Endodermal cell (in vitro differentiated cells): ENCODE measurements around the gene GABBR1. TPM values are rescaled to one million over a fixed set of nuclear protein-coding genes. Genes with fewer than 3 reads are reported as not detected.

Source experiments
- DNase-seq: peaks from one replicate; pipeline ENCODE4 v3.0.0-alpha.2; 2017
- H3K27ac ChIP-seq: 2 replicates; pipeline ENCODE4 v1.5.1; 2013; ENCODE audit warnings: mild to moderate bottlenecking, low read depth, low read length, moderate library complexity
- H3K27me3 ChIP-seq: 2 replicates; pipeline ENCODE4 v1.6.1; 2013; ENCODE audit warnings: mild to moderate bottlenecking, low read length, moderate library complexity; ENCODE audit not compliant: insufficient read depth, control insufficient read depth, poor library complexity, severe bottlenecking
- H3K36me3 ChIP-seq: 2 replicates; pipeline ENCODE4 v1.7.0; 2013; ENCODE audit warnings: mild to moderate bottlenecking, low read length, moderate library complexity; ENCODE audit not compliant: control insufficient read depth, insufficient read depth
- H3K4me1 ChIP-seq: one replicate; pipeline ENCODE4 v1.7.0; 2013; ENCODE audit warnings: low read length; ENCODE audit not compliant: control insufficient read depth, insufficient read depth
- H3K4me3 ChIP-seq: 2 replicates; pipeline ENCODE4 v1.5.1; 2013; ENCODE audit warnings: mild to moderate bottlenecking, low read length, moderate library complexity
- H3K9ac ChIP-seq: 2 replicates; pipeline ENCODE4 v1.6.1; 2013; ENCODE audit warnings: mild to moderate bottlenecking, low read length, moderate library complexity; ENCODE audit not compliant: poor library complexity, severe bottlenecking; ENCODE audit errors: extremely low read depth
- H3K9me3 ChIP-seq: 2 replicates; pipeline ENCODE4 v1.6.1; 2013; ENCODE audit warnings: mild to moderate bottlenecking, low read length, moderate library complexity; ENCODE audit not compliant: control insufficient read depth
- H3K27ac Mint-ChIP-seq: 2 replicates; pipeline ENCODE4 v1.8.0; 2020; ENCODE audit warnings: mixed read lengths
- H3K27me3 Mint-ChIP-seq: 2 replicates; pipeline ENCODE4 v1.8.0; 2021; ENCODE audit warnings: mild to moderate bottlenecking, mixed read lengths; ENCODE audit not compliant: insufficient read depth
- H3K36me3 Mint-ChIP-seq: 2 replicates; pipeline ENCODE4 v1.8.0; 2020; ENCODE audit warnings: low read depth, mixed read lengths
- H3K4me1 Mint-ChIP-seq: 2 replicates; pipeline ENCODE4 v1.8.0; 2020; ENCODE audit warnings: mixed read lengths
- H3K4me3 Mint-ChIP-seq: 2 replicates; pipeline ENCODE4 v1.8.0; 2020; ENCODE audit warnings: mild to moderate bottlenecking, moderate library complexity, mixed read lengths
- H3K9me3 Mint-ChIP-seq: 2 replicates; pipeline ENCODE4 v1.8.0; 2020; ENCODE audit warnings: mild to moderate bottlenecking, mixed read lengths
- WGBS, 2 experiments: methylation state at CpG; one replicate each; pipeline versions ENCODE4 v1.1.5 to v1.1.7; 2013; ENCODE audit warnings: missing lambda C conversion rate in 2 of 2, mixed read lengths in 1 of 2; ENCODE audit not compliant: insufficient coverage in 1 of 2, insufficient read length in 1 of 2; 5-methylcytosine and 5-hydroxymethylcytosine counted together
- total RNA-seq, 2 donors: library from RNA; stranded (reverse); fragmentation: NEBNext Ultra II Directional in 1 of 2; extraction: Animal tissue kit (Norgen Biotek cat#: 25700) in 1 of 2; gene quantifications; 2 replicates in 1 of 2; 3 replicates in 1 of 2; pipeline ENCODE4 v1.2.1, GENCODE V29; 2021
- TF ChIP-seq, protein P1 (sequence below): fragments of 200-600 bp; sonication (generic); conservative IDR thresholded peaks from 2 replicates; pipeline ENCODE4 v1.5.0; 2021; ENCODE audit warnings: antibody characterized with exemption, mild to moderate bottlenecking

The GABBR1 gene
- total RNA-seq, 2 donors from 2014 or later: 81.8 to 99.1 TPM

DNA sequence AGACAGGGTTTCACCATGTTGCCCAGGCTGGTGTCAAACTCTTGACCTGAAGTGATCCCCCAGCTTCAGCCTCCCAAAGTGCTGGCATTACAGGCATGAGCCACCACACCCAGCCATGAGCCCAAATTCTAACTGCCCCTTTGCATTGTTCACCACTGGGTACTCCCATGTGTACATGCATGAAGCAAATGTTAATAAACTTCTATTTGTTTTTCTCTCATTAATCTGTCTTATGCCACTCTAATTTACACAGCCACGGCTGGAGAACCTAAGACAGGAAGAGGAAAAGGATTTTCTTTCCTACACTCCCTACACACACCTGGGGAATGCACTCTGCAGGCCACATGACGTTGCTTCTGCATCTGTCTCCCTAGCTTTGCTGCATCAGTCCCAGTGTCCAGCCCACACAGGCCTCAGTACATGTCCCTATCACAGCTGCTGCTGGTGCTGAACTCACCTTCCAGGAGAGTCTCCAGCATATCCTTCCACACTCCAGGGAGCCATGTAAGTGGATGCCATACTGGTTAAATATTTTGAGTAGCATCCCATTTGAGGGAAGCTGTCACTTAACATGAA lies 34.7 kb downstream of the GABBR1 start:
- H3K36me3 Mint-ChIP-seq: peaks cover 27% of the 10 kb centered on the region
- Histone ChIP-seq H3K9ac (no peak overlapping the region), H3K4me1 (no peaks in the 10 kb centered on the region), H3K36me3 (peaks cover 26% of the 10 kb centered on the region), H3K4me3 (no peak overlapping the region), H3K27me3 (no peaks in the 10 kb centered on the region), H3K9me3 (no peaks in the 10 kb centered on the region), H3K27ac (no peak overlapping the region)
- no peak for DNase-seq
- WGBS, 2 experiments: 91 to 100% methylated on average over 1 to 2 of the region's 2 CpGs
- H3K27ac Mint-ChIP-seq: no peak overlapping the region
- H3K9me3 Mint-ChIP-seq: no peaks in the 10 kb centered on the region
- H3K4me3 Mint-ChIP-seq: no peak overlapping the region
- H3K4me1 Mint-ChIP-seq: no peaks in the 10 kb centered on the region
- TF ChIP-seq, protein P1, sequence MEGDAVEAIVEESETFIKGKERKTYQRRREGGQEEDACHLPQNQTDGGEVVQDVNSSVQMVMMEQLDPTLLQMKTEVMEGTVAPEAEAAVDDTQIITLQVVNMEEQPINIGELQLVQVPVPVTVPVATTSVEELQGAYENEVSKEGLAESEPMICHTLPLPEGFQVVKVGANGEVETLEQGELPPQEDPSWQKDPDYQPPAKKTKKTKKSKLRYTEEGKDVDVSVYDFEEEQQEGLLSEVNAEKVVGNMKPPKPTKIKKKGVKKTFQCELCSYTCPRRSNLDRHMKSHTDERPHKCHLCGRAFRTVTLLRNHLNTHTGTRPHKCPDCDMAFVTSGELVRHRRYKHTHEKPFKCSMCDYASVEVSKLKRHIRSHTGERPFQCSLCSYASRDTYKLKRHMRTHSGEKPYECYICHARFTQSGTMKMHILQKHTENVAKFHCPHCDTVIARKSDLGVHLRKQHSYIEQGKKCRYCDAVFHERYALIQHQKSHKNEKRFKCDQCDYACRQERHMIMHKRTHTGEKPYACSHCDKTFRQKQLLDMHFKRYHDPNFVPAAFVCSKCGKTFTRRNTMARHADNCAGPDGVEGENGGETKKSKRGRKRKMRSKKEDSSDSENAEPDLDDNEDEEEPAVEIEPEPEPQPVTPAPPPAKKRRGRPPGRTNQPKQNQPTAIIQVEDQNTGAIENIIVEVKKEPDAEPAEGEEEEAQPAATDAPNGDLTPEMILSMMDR: no peak
- no peaks in the 10 kb centered on the region for H3K27me3 Mint-ChIP-seq

DNA sequence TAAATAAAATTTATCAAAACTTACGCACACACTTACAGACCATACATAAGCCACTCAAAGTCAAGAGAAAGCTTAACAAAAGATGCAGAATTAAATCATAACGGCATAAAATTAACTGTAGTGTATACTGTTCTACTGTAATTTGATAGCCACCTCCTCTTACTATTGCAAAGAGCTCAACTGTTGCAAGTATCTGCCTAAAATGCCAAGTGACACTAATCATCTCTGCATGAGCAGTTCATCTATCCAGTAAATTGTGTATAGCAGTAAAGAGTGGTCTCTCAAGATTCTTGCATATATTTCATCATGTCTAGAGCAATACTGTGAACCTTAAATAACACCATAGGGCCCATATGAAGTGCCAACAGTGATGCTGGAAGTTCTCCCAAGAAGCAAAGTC lies 35.8 kb downstream of the GABBR1 start:
- H3K27me3 Mint-ChIP-seq: no peaks in the 10 kb centered on the region
- Histone ChIP-seq H3K27ac (no peak overlapping the region), H3K9ac (no peak overlapping the region), H3K4me1 (no peaks in the 10 kb centered on the region), H3K4me3 (no peak overlapping the region), H3K36me3 (peaks cover 20% of the 10 kb centered on the region), H3K27me3 (no peaks in the 10 kb centered on the region), H3K9me3 (no peaks in the 10 kb centered on the region)
- WGBS, 2 experiments: 100% methylated on average over 2 of the region's 2 CpGs; no CpG with 5 or more reads in 1 of the 2 experiments
- no peak overlapping the region for H3K27ac Mint-ChIP-seq
- peaks cover 18% of the 10 kb centered on the region for H3K36me3 Mint-ChIP-seq
- no peaks in the 10 kb centered on the region for H3K9me3 Mint-ChIP-seq
- no peak overlapping the region for H3K4me3 Mint-ChIP-seq
- TF ChIP-seq, protein P1: no peak
- no peak for DNase-seq
- no peaks in the 10 kb centered on the region for H3K4me1 Mint-ChIP-seq

DNA sequence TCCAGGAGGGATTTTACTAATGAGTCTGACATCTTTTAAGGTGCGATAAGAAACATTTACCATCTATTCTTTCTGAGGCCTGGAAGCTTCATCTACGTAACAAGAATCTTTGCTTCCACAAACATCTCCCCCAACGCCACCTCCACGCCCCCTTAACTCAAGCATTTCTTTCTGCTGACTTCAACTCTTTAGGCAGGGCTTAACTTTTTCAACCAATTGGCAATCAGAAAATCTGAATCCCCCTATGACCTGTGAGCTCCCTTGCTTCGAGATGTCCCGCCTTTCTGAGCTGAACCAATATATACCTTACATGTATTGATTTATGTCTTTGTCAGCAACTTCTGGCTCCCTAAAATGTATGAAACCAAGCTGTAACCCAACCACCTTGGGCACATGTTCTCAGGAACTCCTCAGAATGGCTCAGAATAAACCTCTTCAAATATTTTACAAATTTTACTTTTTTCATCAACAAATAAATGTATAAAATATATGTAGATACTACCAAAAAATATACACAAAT lies 36.5 kb downstream of the GABBR1 start:
- Histone ChIP-seq H3K4me3 (no peak overlapping the region), H3K27ac (no peak overlapping the region), H3K27me3 (no peaks in the 10 kb centered on the region), H3K36me3 (peaks cover 14% of the 10 kb centered on the region), H3K4me1 (no peaks in the 10 kb centered on the region), H3K9ac (no peak overlapping the region), H3K9me3 (no peaks in the 10 kb centered on the region)
- TF ChIP-seq, protein P1: no peak
- WGBS, 2 experiments: 73 to 89% methylated on average over 3 to 6 of the region's 6 CpGs
- Mint-ChIP-seq H3K4me1 (no peaks in the 10 kb centered on the region), H3K36me3 (peaks cover 11% of the 10 kb centered on the region), H3K27me3 (no peaks in the 10 kb centered on the region), H3K4me3 (no peak overlapping the region), H3K9me3 (no peaks in the 10 kb centered on the region), H3K27ac (peak overlapping the region; percentile 30)
- peak; percentile 50 for DNase-seq
